Spleen (tissue), 11 donors: ENCODE data around the gene CCSER2. TPM values are rescaled to one million over a fixed set of nuclear protein-coding genes. Genes with fewer than 3 reads are reported as not detected.
"Not testable (repeated sequence)": the region's sequence is repeated elsewhere in the genome, so short reads cannot be mapped to it uniquely, and the experiment has no call there.

ENCODE experiments used
- DNase-seq: peaks from one replicate; pipeline ENCODE4 v3.0.0-alpha.2; 2020
- H3K27ac ChIP-seq, 8 donors: fragments of 200-600 bp; sonication (generic) in 7 of 8; 1 replicate in 4 of 8; 2 replicates in 4 of 8; pipeline versions ENCODE4 v1.5.0 to v1.8.0; 2016 to 2021; ENCODE audit warnings: inconsistent platforms in 4 of 8, mild to moderate bottlenecking in 4 of 8, moderate library complexity in 1 of 8
- H3K27me3 ChIP-seq, 7 donors: fragments of 200-600 bp; sonication (generic) in 6 of 7; replicated peaks in 1 of 7; 1 replicate in 4 of 7; 2 replicates in 3 of 7; pipeline versions ENCODE4 v1.5.0 to v1.8.0; 2016 to 2021; ENCODE audit warnings: inconsistent platforms in 3 of 7, mild to moderate bottlenecking in 1 of 7
- H3K36me3 ChIP-seq, 6 donors: fragments of 200-600 bp; sonication (generic) in 5 of 6; 1 replicate in 4 of 6; 2 replicates in 2 of 6; pipeline versions ENCODE4 v1.5.0 to v1.8.0; 2016 to 2021; ENCODE audit warnings: inconsistent platforms in 2 of 6
- H3K4me1 ChIP-seq, 6 donors: fragments of 200-600 bp; sonication (generic) in 5 of 6; 1 replicate in 3 of 6; 2 replicates in 3 of 6; pipeline versions ENCODE4 v1.5.0 to v1.8.0; 2016 to 2021; ENCODE audit warnings: inconsistent platforms in 3 of 6
- H3K4me3 ChIP-seq, 8 donors: fragments of 200-600 bp; sonication (generic) in 7 of 8; 1 replicate in 4 of 8; 2 replicates in 4 of 8; pipeline versions ENCODE4 v1.5.0 to v1.8.0; 2016 to 2021; ENCODE audit warnings: inconsistent platforms in 4 of 8, mild to moderate bottlenecking in 4 of 8, moderate library complexity in 2 of 8
- H3K9me3 ChIP-seq, 8 donors: fragments of 200-600 bp; sonication (generic) in 7 of 8; 1 replicate in 4 of 8; 2 replicates in 4 of 8; pipeline versions ENCODE4 v1.5.0 to v1.8.0; 2016 to 2021; ENCODE audit warnings: inconsistent platforms in 4 of 8
- POLR2A ChIP-seq, 3 donors: fragments of 450-650 bp; IDR thresholded peaks; one replicate each; pipeline ENCODE4 v1.5.1; 2017; ENCODE audit warnings: antibody characterized with exemption in 3 of 3, mild to moderate bottlenecking in 1 of 3
- POLR2AphosphoS5 ChIP-seq, 3 donors: sonication (generic); formaldehyde crosslinking; IDR thresholded peaks; one replicate each; pipeline ENCODE4 v1.5.1; 2017; ENCODE audit warnings: antibody characterized with exemption in 3 of 3
- WGBS, 5 donors: extraction: QIAGEN DNeasy Blood & Tissue Kit in 3 of 5; methylation state at CpG; one replicate each; pipeline versions ENCODE4 v1.1.5 to v1.1.7; 2013 to 2018; 5-methylcytosine and 5-hydroxymethylcytosine counted together
- intact Hi-C: fragments of 100-400 bp; cut with DNase I; formaldehyde crosslinking; loops from one replicate; pipeline ENCODE4 v1.15.0; 2023; ENCODE audit warnings: low total_unique reads
- polyA plus RNA-seq, 3 donors: library from polyadenylated mRNA; stranded (reverse); fragments of 200-250 nt; gene quantifications; one replicate each; pipeline ENCODE4 v1.2.1, GENCODE V29; 2013
- total RNA-seq, 7 donors: library from RNA; depleted of rRNA in 3 of 7; stranded (reverse); fragments of >200 nt in 3 of 7; fragmentation: NEBNext Ultra II Directional in 4 of 7; extraction: Animal tissue kit (Norgen Biotek cat#: 25700) in 4 of 7; gene quantifications; one replicate each; pipeline versions ENCODE4 v1.1.0 to v1.2.1, GENCODE V29; 2016 to 2021
- TF ChIP-seq, protein P1 (sequence below), 11 experiments: fragments of 200-600 bp in 7 of 11; fragments of 450-650 bp in 4 of 11; sonication (generic) in 4 of 11; IDR thresholded peaks in 8 of 11; conservative IDR thresholded peaks in 3 of 11; 1 replicate in 7 of 11; 2 replicates in 4 of 11; pipeline versions ENCODE4 v1.4.0 to v1.8.0; 2016 to 2021; ENCODE audit warnings: antibody characterized with exemption in 11 of 11, inconsistent platforms in 4 of 11, mild to moderate bottlenecking in 1 of 11
- donor health status: healthy with polysubstance abuse.
- donor health status: DM: no; HTN: no; CAD: no; lungs with moderate emphysema.
- donor health status: DM: no; HTN: no; CAD: no.
- donor health status: Bipolar disorder and iron deficiency.
- donor health status: healthy.
- donor health status: DM: no; HTN: no; CAD: no.
- donor health status: DM: yes; HTN: yes; CAD: no.

The CCSER2 gene
- total and polyA plus RNA-seq, 10 donors, result 5.3 to 61.4 (median 45.2) TPM

DNA sequence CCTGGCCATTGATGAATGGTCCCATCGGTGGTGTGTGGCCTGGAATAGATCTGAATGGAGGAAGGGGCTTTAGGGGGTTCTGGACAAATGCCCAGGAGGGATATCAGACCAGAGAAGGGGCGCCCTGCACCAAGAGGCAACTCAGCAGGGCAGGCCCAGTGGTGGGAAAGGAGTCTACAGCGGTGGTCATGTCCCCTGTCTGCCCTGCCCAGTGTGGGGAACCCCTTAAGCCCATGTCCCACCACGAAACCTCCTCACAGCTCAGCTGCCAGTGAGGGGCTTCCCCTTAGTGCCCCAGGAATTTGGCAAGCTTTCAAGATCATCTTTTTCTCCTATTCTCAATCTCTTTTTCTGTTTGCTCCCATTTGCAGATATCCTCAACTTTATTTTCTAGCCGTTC lies 14.1 kb upstream of the CCSER2 start:
- WGBS, 5 donors, result 72 to 78% (median 77%) methylated on average over 5 of the region's 5 CpGs
- H3K36me3 ChIP-seq, result no peaks in the 10 kb centered on the region

DNA sequence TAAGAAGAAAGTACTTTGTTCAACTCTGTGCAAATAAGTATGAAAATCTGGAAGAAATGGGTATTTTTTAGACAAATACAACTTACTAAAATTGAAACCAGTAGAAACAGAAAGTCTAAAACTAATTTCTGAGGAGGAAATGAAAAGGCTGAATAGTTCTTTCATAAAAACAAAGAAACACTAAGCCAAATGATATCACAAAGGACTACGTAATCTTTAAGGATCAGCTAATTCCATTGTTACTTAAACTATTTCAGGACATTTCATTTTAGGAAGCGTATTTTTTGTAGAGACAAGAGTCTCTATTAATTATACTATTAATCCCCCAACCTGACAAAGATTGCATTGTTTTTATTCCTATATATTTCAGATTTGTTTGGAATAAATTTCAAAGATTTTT lies 11.2 kb upstream of the CCSER2 start:
- Histone ChIP-seq H3K36me3 (no peaks in the 10 kb centered on the region), H3K4me3 (no peak overlapping the region), H3K9me3 (no peaks in the 10 kb centered on the region), H3K4me1 (peaks cover 0 to 7% (median 0%) of the 10 kb centered on the region in 6 donors), H3K27me3 (peaks cover 0 to 13% (median 0%) of the 10 kb centered on the region in 7 donors), H3K27ac (no peak overlapping the region)
- intact Hi-C loops, result no loop called here
- TF ChIP-seq POLR2AphosphoS5 (IDR thresholded peaks at IDR 0.05), result no peak
- TF ChIP-seq, protein P1, sequence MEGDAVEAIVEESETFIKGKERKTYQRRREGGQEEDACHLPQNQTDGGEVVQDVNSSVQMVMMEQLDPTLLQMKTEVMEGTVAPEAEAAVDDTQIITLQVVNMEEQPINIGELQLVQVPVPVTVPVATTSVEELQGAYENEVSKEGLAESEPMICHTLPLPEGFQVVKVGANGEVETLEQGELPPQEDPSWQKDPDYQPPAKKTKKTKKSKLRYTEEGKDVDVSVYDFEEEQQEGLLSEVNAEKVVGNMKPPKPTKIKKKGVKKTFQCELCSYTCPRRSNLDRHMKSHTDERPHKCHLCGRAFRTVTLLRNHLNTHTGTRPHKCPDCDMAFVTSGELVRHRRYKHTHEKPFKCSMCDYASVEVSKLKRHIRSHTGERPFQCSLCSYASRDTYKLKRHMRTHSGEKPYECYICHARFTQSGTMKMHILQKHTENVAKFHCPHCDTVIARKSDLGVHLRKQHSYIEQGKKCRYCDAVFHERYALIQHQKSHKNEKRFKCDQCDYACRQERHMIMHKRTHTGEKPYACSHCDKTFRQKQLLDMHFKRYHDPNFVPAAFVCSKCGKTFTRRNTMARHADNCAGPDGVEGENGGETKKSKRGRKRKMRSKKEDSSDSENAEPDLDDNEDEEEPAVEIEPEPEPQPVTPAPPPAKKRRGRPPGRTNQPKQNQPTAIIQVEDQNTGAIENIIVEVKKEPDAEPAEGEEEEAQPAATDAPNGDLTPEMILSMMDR (IDR thresholded peaks at IDR 0.05 in 8 of 11, conservative IDR thresholded peaks at IDR 0.05 in 3 of 11), result no peak
- TF ChIP-seq POLR2A (IDR thresholded peaks at IDR 0.05), result no peak
- 49 to 67% (median 53%) methylated on average over 2 of the region's 2 CpGs for WGBS, 5 donors
- no peak for DNase-seq

More for the DNA sequence above, 14.1 kb upstream of the CCSER2 start:
- intact Hi-C loops, result no loop called here
- no peak overlapping the region for H3K27ac ChIP-seq
- no peaks in the 10 kb centered on the region for H3K9me3 ChIP-seq
- H3K4me1 ChIP-seq, result peaks cover 0 to 11% (median under 1%) of the 10 kb centered on the region in 6 donors
- H3K4me3 ChIP-seq, result no peak overlapping the region
- no peak for TF ChIP-seq POLR2A (IDR thresholded peaks at IDR 0.05)
- TF ChIP-seq, protein P1 (IDR thresholded peaks at IDR 0.05 in 8 of 11, conservative IDR thresholded peaks at IDR 0.05 in 3 of 11), result no peak
- TF ChIP-seq POLR2AphosphoS5 (IDR thresholded peaks at IDR 0.05), result no peak
- no peak for DNase-seq
- H3K27me3 ChIP-seq, result peaks cover 0 to 30% (median 0%) of the 10 kb centered on the region in 7 donors

DNA sequence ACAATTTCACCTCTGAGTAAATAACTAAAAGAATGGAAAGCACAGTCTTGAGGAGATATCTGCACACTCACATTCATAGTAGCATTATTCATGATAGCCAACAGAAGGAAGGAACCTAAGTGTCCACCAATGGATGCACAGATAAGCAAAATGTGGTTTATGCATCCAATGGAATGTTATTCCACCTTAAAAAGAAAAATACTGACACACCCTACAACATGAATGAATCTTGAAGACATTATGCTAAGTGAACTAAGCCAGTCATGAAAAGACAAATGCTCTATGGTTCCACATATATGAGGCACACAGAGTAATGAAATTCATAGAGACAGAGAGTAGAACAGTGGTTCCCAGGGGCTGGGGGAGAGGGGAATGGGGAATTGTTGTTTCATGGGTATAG lies 6.5 kb upstream of the CCSER2 start:
- TF ChIP-seq, protein P1 (IDR thresholded peaks at IDR 0.05 in 8 of 11, conservative IDR thresholded peaks at IDR 0.05 in 3 of 11), result no peak
- TF ChIP-seq POLR2A (IDR thresholded peaks at IDR 0.05), result no peak
- TF ChIP-seq POLR2AphosphoS5 (IDR thresholded peaks at IDR 0.05), result no peak
- H3K27ac ChIP-seq, result no peak overlapping the region
- no peak overlapping the region for H3K4me3 ChIP-seq
- H3K36me3 ChIP-seq, result no peaks in the 10 kb centered on the region
- intact Hi-C loops, result no loop called here
- no peaks in the 10 kb centered on the region for H3K9me3 ChIP-seq
- DNase-seq, result no peak
- H3K27me3 ChIP-seq, result no peaks in the 10 kb centered on the region
- peaks cover 0 to 7% (median 0%) of the 10 kb centered on the region in 6 donors for H3K4me1 ChIP-seq

DNA sequence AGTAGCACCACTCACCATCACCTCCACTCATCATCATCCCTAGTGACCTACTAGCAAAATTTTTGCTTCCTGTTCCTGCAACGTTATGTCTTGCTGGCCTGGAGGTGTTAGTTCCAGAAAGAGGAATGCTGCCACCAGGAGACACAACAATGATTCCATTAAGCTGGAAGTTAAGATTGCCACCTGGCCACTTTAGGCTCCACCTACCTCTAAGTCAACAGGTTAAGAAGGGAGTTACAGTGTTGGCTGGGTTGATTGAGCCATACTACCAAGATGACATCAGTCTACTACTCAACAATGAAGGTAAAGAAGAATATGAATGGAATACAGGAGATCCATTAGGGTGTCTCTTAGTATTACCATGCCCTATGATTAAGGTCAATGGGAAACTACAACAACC lies 4.8 kb upstream of the CCSER2 start:
- H3K36me3 ChIP-seq, H3K4me3 ChIP-seq, H3K27me3 ChIP-seq, intact Hi-C loops, H3K9me3 ChIP-seq, H3K27ac ChIP-seq, DNase-seq, H3K4me1 ChIP-seq: not testable (repeated sequence)
- WGBS, 5 donors, result 44 to 65% (median 60%) methylated on average over 1 of the region's 1 CpG

DNA sequence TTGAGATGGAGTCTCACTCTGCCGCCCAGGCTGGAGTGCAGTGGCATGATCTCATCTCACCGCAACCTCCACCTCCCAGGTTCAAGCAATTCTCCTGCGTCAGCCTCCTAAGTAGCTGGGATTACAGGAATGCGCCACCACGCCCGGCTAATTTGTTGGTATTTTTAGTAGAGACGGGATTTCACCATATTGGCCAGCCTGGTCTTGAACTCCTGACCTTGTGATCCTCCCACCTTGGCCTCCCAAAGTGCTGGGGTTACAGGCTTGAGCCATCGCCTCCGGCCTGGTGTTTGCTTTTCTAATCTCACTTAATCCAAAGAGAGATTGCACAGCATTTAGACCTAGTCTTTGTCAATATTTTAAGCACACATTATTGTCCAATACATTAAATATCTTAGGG lies 1.4 kb upstream of the CCSER2 start:
- H3K27ac ChIP-seq, H3K9me3 ChIP-seq, H3K36me3 ChIP-seq, intact Hi-C loops, DNase-seq, H3K27me3 ChIP-seq, H3K4me3 ChIP-seq: not testable (repeated sequence)
- WGBS, 5 donors, result 91 to 97% (median 93%) methylated on average over 9 of the region's 9 CpGs
- peaks cover 13 to 39% (median 30%) of the 10 kb centered on the region in 6 donors for H3K4me1 ChIP-seq
